ES-I3 (cell line): ENCODE results near the gene CACNG3.
"Not testable (repeated sequence)": the region's sequence is repeated elsewhere in the genome, so short reads cannot be mapped to it uniquely, and the experiment has no call there.

ENCODE experiments used
- H3K36me3 ChIP-seq: 2 replicates; pipeline ENCODE4 v1.6.1; 2013; ENCODE audit warnings: mild to moderate bottlenecking, low read length, control low read depth, moderate library complexity; ENCODE audit not compliant: insufficient read depth
- H3K4me1 ChIP-seq: 2 replicates; pipeline ENCODE4 v1.6.1; 2013; ENCODE audit warnings: mild to moderate bottlenecking, control low read depth, low read length; ENCODE audit not compliant: insufficient read depth
- H3K9ac ChIP-seq: 2 replicates; pipeline ENCODE4 v1.6.1; 2013; ENCODE audit warnings: low read depth, mild to moderate bottlenecking, low read length, moderate library complexity
- H3K9me3 ChIP-seq: 2 replicates; pipeline ENCODE4 v1.6.1; 2013; ENCODE audit warnings: mild to moderate bottlenecking, low read length, moderate library complexity; ENCODE audit not compliant: control insufficient read depth, insufficient read depth

CACNG3 gene

DNA sequence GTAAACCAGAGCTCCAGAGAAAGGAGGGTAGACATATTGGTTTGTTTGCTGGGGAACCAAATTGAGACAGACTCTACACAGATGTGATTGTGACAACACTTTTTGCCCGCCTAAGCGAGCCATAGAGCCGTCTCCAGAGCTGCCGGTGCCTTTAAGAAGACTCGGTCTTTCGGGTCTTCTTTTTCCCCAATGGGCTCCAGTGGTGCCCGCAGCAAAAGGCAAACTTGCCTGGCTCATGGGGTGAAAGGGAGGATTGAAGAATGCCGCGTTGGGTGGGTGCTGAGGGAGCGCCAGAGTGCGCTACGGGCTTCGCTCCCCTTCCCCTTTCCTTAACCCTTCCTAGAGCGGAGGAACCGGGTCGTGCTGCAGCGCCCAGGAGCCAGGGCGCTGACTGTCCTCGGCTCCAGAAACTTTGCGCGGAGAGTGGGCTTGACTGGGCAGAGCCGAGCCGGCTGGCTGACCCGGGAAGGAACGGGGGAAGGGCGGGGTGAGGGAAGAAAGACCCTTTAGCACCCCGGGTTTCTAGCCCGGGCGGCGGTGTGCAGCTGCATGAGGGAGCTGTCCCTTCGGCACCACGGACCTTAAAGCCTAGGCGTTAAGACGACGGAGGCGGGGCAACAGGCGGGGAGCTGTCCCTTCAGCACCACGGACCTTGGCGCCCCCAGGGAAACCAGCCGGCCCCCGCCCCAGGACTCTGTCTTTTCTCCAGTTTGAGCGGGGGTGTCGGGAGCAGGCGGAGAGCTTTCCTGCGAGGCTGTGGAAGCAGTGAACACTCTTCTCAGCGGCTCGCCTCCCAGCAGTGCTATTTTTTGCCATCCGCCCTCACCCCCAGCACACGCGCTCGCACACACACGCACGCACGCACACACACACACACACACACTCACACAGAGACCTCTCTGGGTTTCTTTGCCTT lies at the start of gene CACNG3:
CACNG3 (plus strand) TSS at position 880 of the 916 bp plus-strand sequence. CDS start 420 bp downstream, outside the sequence.
- peaks cover 10% of the 10 kb centered on the region for H3K4me1 ChIP-seq
- no peaks in the 10 kb centered on the region for H3K36me3 ChIP-seq
- H3K9ac ChIP-seq = peak within 1 kb of the TSS; percentile 7; the same call in 1 of the 2 replicates
- no peaks in the 10 kb centered on the region for H3K9me3 ChIP-seq

DNA sequence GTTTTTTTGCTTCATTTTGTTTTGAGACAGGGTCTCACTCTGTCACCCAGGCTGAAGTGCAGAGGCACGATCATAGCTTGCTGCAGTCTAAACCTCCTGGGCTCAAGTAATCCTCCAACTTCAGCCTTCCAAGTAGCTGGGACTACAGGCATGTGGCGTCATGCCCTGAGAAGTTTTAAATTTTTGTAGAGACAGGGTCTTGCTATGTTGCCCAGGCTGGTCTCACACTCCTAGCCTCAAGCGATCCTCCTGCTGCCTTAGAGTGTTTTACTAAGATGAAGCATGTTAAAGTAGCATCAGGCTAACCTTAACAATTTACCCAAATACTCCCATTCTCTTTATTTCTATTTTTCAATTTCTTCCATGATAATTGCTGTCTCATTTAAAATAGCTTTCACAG lies 49.2 kb upstream of the CACNG3 start:
- peaks cover 14% of the 10 kb centered on the region for H3K4me1 ChIP-seq
- no peaks in the 10 kb centered on the region for H3K9me3 ChIP-seq
- H3K36me3 ChIP-seq = no peaks in the 10 kb centered on the region
- no peak overlapping the region for H3K9ac ChIP-seq

DNA sequence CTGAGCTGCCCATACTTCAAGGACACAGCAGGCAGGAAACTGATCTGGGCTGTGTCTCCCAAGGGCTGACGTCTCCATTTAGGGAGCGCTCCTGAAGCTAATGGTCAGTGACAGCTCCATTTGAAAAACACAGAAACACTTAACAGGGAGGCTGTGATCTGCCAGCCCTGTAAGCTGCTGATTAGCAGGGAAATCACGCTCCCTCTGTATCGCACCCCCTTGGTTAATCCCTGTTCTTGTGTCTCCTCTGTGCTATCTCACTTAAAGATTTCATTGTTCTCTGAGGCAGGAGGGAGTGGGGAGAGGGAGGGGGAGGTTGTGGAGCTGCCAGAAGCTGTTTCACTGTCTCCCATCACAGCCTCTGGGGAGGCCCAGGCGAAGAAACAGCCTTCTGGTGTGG lies 47.4 kb upstream of the CACNG3 start:
- Histone ChIP-seq H3K9me3 (no peaks in the 10 kb centered on the region), H3K36me3 (no peaks in the 10 kb centered on the region), H3K9ac (no peak overlapping the region), H3K4me1 (peaks cover 14% of the 10 kb centered on the region)

DNA sequence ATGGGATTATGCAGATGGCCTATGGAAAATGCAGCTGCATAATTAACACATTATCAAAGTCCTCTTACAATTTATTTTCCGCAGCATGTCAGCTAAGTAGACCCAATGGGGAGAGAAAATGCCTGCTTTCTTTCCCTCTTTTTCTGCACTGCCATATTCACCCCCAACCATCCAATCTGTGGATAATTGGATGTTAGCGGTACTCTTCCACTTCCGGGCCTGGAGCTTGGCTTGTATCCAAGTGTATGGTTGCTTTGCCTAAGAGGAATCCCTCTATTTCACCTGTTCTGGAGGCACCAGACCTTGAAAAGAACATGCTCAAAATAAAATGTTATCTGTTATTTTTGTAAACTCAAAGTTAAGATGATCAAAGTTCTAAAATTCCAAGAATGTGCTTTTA lies 41.1 kb upstream of the CACNG3 start:
- no peak overlapping the region for H3K9ac ChIP-seq
- no peaks in the 10 kb centered on the region for H3K36me3 ChIP-seq
- H3K4me1 ChIP-seq = peaks cover 12% of the 10 kb centered on the region
- no peaks in the 10 kb centered on the region for H3K9me3 ChIP-seq

DNA sequence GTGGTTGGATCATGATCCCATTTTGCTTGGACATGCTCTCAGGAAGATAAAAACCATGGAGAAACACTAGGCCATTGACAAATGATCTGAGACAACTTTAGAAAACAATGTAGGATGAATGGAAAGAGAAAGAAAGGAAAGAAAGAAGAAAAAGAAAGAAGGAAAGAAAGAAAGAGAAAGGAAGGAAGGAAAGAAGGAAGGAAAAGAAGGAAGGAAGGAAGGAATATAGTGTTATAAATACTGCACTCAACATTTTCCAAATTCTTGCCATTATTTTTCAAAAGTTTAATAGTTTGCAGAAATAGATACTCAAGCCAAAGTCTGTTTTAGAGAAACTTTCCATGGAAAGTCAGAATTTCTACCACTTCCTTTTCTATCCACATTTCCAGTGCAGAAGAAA lies 39.2 kb upstream of the CACNG3 start:
- H3K36me3 ChIP-seq = no peaks in the 10 kb centered on the region
- no peak overlapping the region for H3K9ac ChIP-seq

DNA sequence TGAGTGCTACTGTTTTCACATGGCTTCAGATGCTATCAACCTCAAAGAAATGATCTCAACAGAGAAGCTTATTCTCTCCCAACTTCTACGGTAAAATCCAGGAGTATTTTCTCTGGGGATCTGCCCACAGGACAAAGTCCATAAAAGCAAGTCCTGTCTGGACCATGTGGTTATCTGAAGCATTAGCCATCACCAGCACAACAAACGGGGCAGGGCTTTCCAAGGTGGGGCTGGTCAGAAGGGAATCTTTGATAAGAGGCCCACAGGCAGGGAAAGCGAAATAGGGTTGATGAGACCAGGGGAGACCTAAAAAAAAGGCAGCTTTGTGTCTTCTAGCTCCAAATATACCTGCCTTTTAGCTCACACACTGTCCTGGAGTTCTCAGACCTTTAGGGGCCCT lies 38.7 kb upstream of the CACNG3 start:
- Histone ChIP-seq H3K9me3 (no peaks in the 10 kb centered on the region), H3K36me3 (no peaks in the 10 kb centered on the region), H3K4me1 (peaks cover 12% of the 10 kb centered on the region), H3K9ac (no peak overlapping the region)

More for the DNA sequence above, 39.2 kb upstream of the CACNG3 start:
- H3K9me3 ChIP-seq = no peaks in the 10 kb centered on the region
- H3K4me1 ChIP-seq = peaks cover 12% of the 10 kb centered on the region

DNA sequence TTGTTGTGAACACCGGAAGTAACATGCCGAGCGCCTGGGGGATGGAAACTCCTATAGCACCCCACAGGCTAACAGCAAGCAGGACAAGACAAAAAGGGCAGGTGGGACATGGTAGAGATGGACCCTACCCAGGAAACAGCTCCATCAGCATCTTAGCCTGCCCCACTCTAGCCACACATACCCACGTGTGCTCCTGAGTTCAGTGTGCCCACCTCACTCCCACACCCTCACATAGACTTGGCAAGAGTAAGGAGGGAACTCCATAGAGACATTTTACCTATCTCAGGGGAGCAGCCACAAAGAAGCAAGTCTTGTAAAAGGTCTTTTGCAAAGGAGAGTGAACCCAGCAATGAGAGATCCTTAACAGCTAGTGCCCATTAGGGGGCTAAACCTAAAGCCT lies 37.8 kb upstream of the CACNG3 start:
- H3K9me3 ChIP-seq = no peaks in the 10 kb centered on the region
- H3K36me3 ChIP-seq = no peaks in the 10 kb centered on the region
- no peak overlapping the region for H3K9ac ChIP-seq
- peaks cover 12% of the 10 kb centered on the region for H3K4me1 ChIP-seq

DNA sequence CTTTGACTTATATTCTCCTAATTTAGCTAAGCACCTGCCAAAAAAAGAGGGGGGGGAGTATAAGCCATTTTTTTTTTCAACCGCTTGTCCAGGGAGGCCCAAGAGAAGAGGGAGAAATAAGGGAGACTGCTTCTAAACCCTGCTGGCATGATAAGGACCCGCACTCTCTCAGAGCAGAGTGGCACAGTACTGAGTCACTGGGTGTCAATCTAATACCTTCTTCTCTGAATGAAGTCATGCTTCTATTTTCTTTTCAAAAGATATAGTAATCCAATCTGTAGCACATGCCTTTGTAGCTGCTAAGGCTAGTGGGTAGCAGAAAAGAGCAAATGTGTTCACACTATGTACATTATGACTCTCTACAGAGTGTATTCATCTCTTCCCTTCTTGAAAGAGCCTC lies 34.9 kb upstream of the CACNG3 start:
- H3K36me3 ChIP-seq = no peaks in the 10 kb centered on the region
- H3K4me1 ChIP-seq = no peaks in the 10 kb centered on the region
- no peak overlapping the region for H3K9ac ChIP-seq
- no peaks in the 10 kb centered on the region for H3K9me3 ChIP-seq

DNA sequence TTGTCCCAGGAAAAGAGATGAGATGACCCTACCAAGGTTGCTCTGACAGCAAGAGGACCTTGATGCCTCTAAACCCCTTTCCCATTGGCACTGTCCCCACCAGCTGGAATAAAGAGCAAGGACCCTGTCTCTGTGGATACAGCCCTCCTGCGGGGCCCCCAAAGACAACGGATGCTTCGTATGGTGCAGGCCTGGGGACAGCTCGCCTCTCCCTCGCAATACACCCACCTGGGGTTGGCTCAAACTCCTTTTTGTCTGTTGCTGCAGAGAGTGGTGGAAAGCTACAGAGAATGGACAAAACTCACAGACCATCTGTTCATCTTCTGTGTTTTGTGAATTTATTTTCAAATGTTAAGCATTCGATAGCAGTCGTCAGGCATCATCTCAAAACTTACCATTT lies 27.6 kb upstream of the CACNG3 start:
- Histone ChIP-seq H3K9ac (no peak overlapping the region), H3K36me3 (no peaks in the 10 kb centered on the region), H3K9me3 (no peaks in the 10 kb centered on the region), H3K4me1 (no peaks in the 10 kb centered on the region)

DNA sequence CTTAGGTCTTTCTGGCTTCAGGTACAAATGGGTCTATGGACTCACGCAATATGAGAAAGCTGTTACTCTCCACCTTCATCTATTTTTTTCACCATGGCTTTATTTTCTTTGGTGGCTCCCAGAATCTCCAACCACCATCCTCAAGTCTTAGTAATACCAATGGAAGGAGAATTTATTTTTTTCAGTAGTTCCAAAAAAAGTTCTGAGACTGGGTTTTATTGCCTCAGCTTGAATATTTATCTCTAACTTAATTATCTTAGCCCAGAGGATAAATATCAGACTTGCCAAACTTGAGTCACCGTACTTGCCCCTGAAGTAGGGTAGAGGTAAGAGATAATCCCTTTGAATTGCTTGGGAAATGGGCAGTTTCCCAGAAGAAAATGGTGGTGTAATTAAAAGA lies 23.2 kb upstream of the CACNG3 start:
- H3K4me1 ChIP-seq = no peaks in the 10 kb centered on the region
- no peaks in the 10 kb centered on the region for H3K36me3 ChIP-seq
- no peaks in the 10 kb centered on the region for H3K9me3 ChIP-seq
- no peak overlapping the region for H3K9ac ChIP-seq

DNA sequence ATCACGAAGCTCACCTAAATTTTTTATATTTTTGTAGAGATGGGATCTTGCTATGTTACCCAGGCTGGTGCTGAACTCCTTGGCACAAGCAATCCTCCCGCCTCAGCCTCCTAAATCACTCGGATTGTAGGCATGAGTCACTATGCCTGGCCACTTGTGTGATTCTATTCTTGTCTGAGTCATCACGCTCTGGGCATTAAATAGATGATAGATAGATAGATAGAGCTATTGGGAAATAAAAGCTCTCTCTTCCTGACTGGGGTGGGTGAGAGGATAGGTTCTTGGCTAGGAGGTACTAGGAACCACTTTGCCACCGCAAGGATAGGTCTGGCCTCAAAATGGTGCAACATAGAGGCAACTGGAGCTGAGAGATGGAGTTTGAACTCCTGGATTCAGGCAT lies 21.4 kb upstream of the CACNG3 start:
- H3K4me1 ChIP-seq = no peaks in the 10 kb centered on the region
- H3K36me3 ChIP-seq = no peaks in the 10 kb centered on the region
- H3K9me3 ChIP-seq = 0 out of 2 replicates have a peak, but pooled peaks cover 2% of the 10 kb centered on the region
- H3K9ac ChIP-seq = no peak overlapping the region

DNA sequence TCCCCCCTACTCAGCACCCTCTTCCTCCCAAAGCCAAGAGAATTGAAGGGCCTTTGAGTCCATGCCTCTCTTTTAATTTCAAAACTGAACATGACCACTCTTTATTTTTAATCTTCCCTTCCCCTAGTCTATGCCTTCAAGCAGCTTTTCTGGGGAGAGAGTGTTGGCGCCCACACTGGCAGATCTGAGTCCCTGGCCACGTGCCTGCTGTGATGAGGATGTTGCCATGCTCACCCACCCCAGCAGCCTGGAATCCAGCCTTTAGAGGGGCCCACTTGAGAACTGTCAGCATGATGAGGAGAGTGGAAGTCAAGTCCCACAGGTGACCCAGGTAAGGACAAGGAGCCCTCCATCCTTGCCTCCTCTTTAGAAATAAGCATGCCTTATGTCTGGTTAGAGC lies 20.3 kb upstream of the CACNG3 start:
- 0 out of 2 replicates have a peak, but pooled peaks cover 2% of the 10 kb centered on the region for H3K9me3 ChIP-seq
- H3K36me3 ChIP-seq = no peaks in the 10 kb centered on the region
- no peak overlapping the region for H3K9ac ChIP-seq
- no peaks in the 10 kb centered on the region for H3K4me1 ChIP-seq

DNA sequence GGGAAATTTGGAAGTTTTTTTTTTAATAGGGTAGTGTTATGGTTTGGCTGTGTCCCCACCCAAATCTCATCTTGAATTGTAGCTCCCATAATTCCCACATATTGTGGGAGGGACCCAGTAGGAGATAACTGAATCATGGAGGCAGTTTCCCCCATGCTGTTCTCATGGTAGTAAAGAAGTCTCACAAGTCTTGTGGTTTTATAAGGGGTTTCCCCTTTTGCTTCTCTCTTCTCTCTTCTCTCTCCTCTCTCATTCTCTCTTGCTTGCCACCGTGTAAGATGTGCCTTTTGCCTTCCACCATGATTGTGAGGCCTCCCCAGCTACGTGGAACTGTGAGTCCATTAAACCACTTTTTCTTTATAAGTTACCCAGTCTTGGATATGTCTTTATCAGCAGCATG lies 17.3 kb upstream of the CACNG3 start:
- H3K36me3 ChIP-seq, H3K4me1 ChIP-seq, H3K9me3 ChIP-seq, H3K9ac ChIP-seq: not testable (repeated sequence)

DNA sequence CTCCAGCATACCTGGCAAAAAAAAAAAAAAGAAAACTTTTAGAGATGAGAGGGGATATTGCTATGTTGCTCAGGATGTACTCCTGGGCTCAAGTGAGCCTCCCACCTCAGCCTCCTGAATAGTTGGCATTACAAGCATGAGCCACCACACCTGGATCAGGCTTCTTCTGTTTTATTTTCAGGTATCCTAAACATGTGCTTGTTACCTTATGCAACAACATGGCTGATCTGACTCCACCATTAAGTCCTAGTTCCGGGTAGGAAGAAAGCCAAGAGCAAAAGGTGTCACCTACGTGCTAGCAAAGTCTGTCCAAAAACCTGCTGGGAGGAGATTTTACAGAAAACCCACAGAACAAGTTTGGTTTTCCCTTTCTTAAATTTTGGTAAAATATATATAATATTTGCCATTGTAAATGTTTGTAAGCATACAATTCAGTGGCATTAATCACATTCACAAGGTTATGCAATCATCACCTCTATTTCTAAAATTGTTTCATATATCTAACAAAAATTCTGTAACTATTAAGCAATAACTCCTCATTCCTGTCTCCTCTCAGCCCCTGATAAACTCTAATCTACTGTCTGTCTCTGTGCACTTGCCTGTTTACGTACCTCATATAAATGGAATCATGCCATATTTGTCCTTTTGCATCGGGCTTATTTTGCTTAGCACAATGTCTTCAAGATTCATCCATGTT lies 9.1 kb upstream of the CACNG3 start:
- no peak overlapping the region for H3K9ac ChIP-seq
- no peaks in the 10 kb centered on the region for H3K4me1 ChIP-seq
- no peaks in the 10 kb centered on the region for H3K9me3 ChIP-seq
- H3K36me3 ChIP-seq = no peaks in the 10 kb centered on the region

DNA sequence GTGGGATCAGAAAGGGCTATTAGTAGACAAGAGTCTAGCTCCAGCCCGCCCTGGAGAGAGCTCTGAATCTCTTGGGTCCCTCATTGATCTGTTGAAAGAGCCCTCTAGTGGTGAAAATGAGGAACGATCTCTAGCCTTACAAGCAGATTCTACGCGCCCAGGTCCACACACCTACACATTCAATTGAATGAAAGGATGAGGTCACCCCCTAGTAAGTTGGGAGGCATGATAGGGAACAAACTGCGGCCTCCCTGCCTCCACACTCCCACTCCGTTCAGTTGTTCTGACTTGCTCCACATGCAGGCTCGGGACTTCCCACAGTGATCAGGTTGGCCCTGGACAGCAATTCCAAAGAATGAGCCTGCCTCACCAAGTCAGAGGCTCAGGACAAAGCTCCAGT lies 2.9 kb upstream of the CACNG3 start:
- Histone ChIP-seq H3K9ac (no peak overlapping the region), H3K4me1 (peaks cover 10% of the 10 kb centered on the region), H3K9me3 (no peaks in the 10 kb centered on the region), H3K36me3 (no peaks in the 10 kb centered on the region)
